ENCODE results near the gene EDN2. TPM values are rescaled to one million over a fixed set of nuclear protein-coding genes. Genes with fewer than 3 reads are reported as not detected.

EDN2 gene
- polyA plus RNA-seq, 1 donor from 2014 or later, result not detected

DNA sequence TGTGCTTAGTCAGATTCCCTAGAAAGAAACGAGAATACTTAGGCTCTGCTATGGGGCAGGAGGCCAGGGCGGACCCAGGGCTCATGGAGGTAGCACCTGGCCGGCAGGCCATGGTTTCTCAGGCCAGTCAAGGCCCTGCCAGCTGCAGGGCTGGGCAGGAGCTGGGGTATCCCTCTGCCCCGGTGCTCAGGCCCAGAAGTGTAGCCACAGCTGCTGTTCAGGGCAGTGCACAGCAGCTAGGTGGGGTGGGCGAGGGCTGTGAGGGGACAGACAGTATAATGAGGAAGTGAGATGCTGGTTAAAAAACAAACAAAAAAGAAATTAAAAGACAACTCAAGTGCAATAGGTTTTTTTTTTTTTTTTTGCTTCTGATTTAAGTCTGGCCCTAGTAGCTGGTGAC lies 34.0 kb upstream of the EDN2 start:
- Histone ChIP-seq H2AFZ (ENCODE audit: low read depth, low read length) (no peak overlapping the region), H3K36me3 (ENCODE audit: insufficient read depth, low read length) (no peaks in the 10 kb centered on the region), H3K27me3 (ENCODE audit: insufficient read depth, low read depth, low read length) (no peaks in the 10 kb centered on the region), H3K9me3 (ENCODE audit: low read length) (no peaks in the 10 kb centered on the region), H3K9me2 (ENCODE audit: insufficient read depth, low read length) (no peaks in the 10 kb centered on the region), H3F3A (ENCODE audit: insufficient read depth, low read length, poor library complexity, severe bottlenecking) (no peaks in the 10 kb centered on the region), H3K27ac (ENCODE audit: low read length) (no peak overlapping the region), H3K4me2 (ENCODE audit: low read length) (no peak overlapping the region), H4K20me1 (ENCODE audit: insufficient read depth) (no peaks in the 10 kb centered on the region), H3K79me2 (replicated peaks; ENCODE audit: insufficient read depth, low read length) (no peaks in the 10 kb centered on the region), H3K9ac (ENCODE audit: low read length) (no peak overlapping the region), H3K4me3 (ENCODE audit: low read length) (no peak overlapping the region)
- TF ChIP-seq POLR2AphosphoS5 (IDR thresholded peaks at IDR 0.05) (no peak), RAD21 (conservative IDR thresholded peaks at IDR 0.05) (no peak), SMC3 (conservative IDR thresholded peaks at IDR 0.05; ENCODE audit: poor library complexity) (no peak), EP300 (conservative IDR thresholded peaks at IDR 0.05; ENCODE audit: poor library complexity, severe bottlenecking) (no peak), MXI1 (conservative IDR thresholded peaks at IDR 0.05; ENCODE audit: poor library complexity, severe bottlenecking) (no peak)
- TF ChIP-seq, protein P1, sequence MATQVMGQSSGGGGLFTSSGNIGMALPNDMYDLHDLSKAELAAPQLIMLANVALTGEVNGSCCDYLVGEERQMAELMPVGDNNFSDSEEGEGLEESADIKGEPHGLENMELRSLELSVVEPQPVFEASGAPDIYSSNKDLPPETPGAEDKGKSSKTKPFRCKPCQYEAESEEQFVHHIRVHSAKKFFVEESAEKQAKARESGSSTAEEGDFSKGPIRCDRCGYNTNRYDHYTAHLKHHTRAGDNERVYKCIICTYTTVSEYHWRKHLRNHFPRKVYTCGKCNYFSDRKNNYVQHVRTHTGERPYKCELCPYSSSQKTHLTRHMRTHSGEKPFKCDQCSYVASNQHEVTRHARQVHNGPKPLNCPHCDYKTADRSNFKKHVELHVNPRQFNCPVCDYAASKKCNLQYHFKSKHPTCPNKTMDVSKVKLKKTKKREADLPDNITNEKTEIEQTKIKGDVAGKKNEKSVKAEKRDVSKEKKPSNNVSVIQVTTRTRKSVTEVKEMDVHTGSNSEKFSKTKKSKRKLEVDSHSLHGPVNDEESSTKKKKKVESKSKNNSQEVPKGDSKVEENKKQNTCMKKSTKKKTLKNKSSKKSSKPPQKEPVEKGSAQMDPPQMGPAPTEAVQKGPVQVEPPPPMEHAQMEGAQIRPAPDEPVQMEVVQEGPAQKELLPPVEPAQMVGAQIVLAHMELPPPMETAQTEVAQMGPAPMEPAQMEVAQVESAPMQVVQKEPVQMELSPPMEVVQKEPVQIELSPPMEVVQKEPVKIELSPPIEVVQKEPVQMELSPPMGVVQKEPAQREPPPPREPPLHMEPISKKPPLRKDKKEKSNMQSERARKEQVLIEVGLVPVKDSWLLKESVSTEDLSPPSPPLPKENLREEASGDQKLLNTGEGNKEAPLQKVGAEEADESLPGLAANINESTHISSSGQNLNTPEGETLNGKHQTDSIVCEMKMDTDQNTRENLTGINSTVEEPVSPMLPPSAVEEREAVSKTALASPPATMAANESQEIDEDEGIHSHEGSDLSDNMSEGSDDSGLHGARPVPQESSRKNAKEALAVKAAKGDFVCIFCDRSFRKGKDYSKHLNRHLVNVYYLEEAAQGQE (IDR thresholded peaks at IDR 0.05; ENCODE audit: borderline replicate concordance), result no peak

DNA sequence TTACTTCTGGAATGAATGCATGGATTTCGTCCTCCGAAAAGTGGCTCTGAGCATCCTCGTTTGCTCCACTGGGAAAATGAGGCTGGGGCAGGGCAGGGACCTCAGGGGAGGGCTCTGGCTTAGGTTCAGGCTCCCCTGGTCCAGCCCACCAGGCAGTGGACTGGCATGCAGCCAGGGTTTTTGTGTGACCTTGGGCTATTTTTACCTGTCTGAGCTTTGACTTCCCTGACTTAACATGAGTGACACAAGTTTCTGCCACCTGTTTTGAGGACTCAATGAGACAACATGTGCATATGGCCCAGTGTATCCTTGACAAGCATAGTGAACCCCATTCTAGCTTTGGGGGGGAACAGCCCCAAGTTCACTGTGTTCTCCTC lies 32.6 kb upstream of the EDN2 start:
- H3K27me3 ChIP-seq (ENCODE audit: insufficient read depth, low read depth, low read length), result no peaks in the 10 kb centered on the region
- H4K20me1 ChIP-seq (ENCODE audit: insufficient read depth), result no peaks in the 10 kb centered on the region
- H3K4me3 ChIP-seq (ENCODE audit: low read length), result no peak overlapping the region
- no peak overlapping the region for H3K9ac ChIP-seq (ENCODE audit: low read length)
- H3K27ac ChIP-seq (ENCODE audit: low read length), result no peak overlapping the region
- no peak overlapping the region for H3K4me2 ChIP-seq (ENCODE audit: low read length)
- no peaks in the 10 kb centered on the region for H3K9me2 ChIP-seq (ENCODE audit: insufficient read depth, low read length)
- H3F3A ChIP-seq (ENCODE audit: insufficient read depth, low read length, poor library complexity, severe bottlenecking), result no peaks in the 10 kb centered on the region
- H2AFZ ChIP-seq (ENCODE audit: low read depth, low read length), result no peak overlapping the region
- H3K9me3 ChIP-seq (ENCODE audit: low read length), result no peaks in the 10 kb centered on the region
- no peaks in the 10 kb centered on the region for H3K79me2 ChIP-seq (replicated peaks; ENCODE audit: insufficient read depth, low read length)
- H3K36me3 ChIP-seq (ENCODE audit: insufficient read depth, low read length), result no peaks in the 10 kb centered on the region
- TF ChIP-seq SMC3 (conservative IDR thresholded peaks at IDR 0.05; ENCODE audit: poor library complexity), result no peak
- TF ChIP-seq MXI1 (conservative IDR thresholded peaks at IDR 0.05; ENCODE audit: poor library complexity, severe bottlenecking), result no peak
- TF ChIP-seq RAD21 (conservative IDR thresholded peaks at IDR 0.05), result no peak

DNA sequence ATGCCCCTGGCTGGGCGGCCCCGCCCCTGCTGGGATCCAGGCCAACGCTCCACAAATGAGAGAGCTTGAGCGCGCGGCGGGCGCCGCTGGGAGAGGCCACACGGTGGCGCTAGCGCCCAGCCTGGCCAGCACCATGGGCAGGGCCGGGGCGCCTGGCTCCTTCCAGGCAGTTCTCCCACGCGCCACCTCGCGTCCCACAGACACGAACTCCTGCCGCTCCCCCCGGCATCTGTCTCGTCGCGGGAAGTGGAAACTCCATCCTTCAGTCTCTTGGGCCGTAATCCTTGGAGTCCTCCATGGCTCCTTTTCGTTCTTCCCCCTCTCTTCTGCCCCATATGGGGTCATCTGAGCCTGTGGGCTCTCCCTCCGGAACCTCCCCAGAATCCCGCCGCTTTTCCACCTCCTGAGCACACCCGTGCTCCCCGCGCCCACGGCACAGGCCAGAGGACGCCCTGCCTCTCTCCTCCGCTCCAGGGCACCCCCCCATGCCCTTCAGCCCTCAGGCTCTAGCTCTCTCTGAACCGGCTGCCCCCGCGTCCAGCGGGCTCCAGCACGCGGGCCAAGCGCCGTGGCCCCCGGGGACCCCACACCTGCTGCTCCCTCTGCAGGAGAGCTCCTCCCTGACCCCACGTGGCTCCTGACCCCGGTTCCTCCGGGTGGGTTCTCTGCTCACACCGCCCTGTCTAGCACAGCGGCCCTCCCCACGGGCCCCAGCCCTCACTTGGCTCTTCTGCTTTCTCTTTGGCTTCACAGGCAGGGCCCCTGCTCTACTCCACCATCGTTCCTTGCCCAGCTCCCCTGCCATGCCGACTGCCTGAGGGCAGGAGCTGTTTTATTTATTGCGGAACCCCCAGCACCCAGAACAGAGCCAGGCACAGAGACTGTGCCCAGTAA lies 31.9 kb upstream of the EDN2 start:
- H3K9me3 ChIP-seq (ENCODE audit: low read length), result no peaks in the 10 kb centered on the region
- peak; percentile 61 for TF ChIP-seq RAD21 (conservative IDR thresholded peaks at IDR 0.05)
- TF ChIP-seq SMC3 (conservative IDR thresholded peaks at IDR 0.05; ENCODE audit: poor library complexity), result peak; percentile 70
- TF ChIP-seq, protein P2, sequence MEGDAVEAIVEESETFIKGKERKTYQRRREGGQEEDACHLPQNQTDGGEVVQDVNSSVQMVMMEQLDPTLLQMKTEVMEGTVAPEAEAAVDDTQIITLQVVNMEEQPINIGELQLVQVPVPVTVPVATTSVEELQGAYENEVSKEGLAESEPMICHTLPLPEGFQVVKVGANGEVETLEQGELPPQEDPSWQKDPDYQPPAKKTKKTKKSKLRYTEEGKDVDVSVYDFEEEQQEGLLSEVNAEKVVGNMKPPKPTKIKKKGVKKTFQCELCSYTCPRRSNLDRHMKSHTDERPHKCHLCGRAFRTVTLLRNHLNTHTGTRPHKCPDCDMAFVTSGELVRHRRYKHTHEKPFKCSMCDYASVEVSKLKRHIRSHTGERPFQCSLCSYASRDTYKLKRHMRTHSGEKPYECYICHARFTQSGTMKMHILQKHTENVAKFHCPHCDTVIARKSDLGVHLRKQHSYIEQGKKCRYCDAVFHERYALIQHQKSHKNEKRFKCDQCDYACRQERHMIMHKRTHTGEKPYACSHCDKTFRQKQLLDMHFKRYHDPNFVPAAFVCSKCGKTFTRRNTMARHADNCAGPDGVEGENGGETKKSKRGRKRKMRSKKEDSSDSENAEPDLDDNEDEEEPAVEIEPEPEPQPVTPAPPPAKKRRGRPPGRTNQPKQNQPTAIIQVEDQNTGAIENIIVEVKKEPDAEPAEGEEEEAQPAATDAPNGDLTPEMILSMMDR (IDR thresholded peaks at IDR 0.05; ENCODE audit: poor library complexity, severe bottlenecking), result peak; percentile 71
- no peak for TF ChIP-seq EZH2 (IDR thresholded peaks at IDR 0.05; ENCODE audit: borderline replicate concordance, insufficient read depth, low read length, poor library complexity, severe bottlenecking)
- no peaks in the 10 kb centered on the region for H3K36me3 ChIP-seq (ENCODE audit: insufficient read depth, low read length)
- no peak overlapping the region for H3K4me2 ChIP-seq (ENCODE audit: low read length)
- no peak overlapping the region for H3K9ac ChIP-seq (ENCODE audit: low read length)
- H3K79me2 ChIP-seq (replicated peaks; ENCODE audit: insufficient read depth, low read length), result no peaks in the 10 kb centered on the region
- no peaks in the 10 kb centered on the region for H3K9me2 ChIP-seq (ENCODE audit: insufficient read depth, low read length)
- H3K4me3 ChIP-seq (ENCODE audit: low read length), result no peak overlapping the region
- H2AFZ ChIP-seq (ENCODE audit: low read depth, low read length), result no peak overlapping the region
- no peaks in the 10 kb centered on the region for H3K27me3 ChIP-seq (ENCODE audit: insufficient read depth, low read depth, low read length)
- H3K27ac ChIP-seq (ENCODE audit: low read length), result no peak overlapping the region
- no peaks in the 10 kb centered on the region for H4K20me1 ChIP-seq (ENCODE audit: insufficient read depth)
- no peaks in the 10 kb centered on the region for H3F3A ChIP-seq (ENCODE audit: insufficient read depth, low read length, poor library complexity, severe bottlenecking)
